GM18511 (cell line): ENCODE data around the gene GULP1.
"Not testable (repeated sequence)": the region's sequence is repeated elsewhere in the genome, so short reads cannot be mapped to it uniquely, and the experiment has no call there.

Experiments used
- ATAC-seq: cut with Tn5 transposase; IDR thresholded peaks from one replicate; pipeline ENCODE4 v1.9.1; 2021; ENCODE audit warnings: mild to moderate bottlenecking, moderate library complexity; ENCODE audit not compliant: unreplicated experiment

Gene GULP1

DNA sequence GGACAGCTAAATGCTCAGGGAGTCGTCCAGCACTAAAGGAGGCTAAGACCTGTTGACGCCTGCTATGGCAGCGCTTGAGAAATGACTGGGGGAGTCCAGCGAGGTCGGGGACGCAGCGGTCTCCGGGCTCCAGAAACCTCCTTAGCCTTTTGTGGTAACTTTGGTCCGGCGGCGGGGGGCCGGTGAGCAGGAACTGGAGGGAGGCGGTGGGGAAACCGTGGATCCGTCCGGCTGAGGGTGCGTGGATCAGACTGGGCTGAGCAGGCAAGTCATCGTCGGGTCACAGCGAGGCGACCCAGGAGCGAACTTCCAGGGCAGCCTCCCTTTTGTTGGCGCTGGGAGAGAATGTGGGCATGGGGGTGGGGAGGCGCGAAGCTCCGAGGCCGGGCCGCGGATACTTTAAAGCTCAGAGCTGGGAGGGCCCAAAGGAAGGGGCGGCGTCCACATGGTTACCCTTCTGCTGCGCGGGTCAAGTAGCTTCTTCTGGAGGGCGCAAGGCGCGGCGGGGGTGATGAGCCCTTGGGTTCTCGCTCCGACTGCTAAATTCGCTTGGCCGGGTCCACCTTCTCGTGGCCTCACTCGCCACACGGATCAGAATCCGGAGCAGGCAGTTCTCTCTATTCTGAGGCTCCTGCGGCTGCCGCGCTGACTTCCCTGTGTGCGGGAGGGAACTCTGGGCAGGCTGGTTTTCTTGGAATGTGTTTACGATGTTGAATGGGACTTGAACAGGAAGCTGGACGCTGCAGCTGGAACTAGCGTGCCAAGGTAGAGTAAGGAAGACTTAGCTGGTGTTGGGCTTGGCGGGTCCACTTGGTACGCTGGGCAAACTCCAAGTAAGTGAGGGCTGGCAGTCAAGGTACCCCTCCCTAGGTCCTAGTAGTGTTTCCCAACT lies 920 bp downstream of the GULP1 start:
- ATAC-seq: no peak

DNA sequence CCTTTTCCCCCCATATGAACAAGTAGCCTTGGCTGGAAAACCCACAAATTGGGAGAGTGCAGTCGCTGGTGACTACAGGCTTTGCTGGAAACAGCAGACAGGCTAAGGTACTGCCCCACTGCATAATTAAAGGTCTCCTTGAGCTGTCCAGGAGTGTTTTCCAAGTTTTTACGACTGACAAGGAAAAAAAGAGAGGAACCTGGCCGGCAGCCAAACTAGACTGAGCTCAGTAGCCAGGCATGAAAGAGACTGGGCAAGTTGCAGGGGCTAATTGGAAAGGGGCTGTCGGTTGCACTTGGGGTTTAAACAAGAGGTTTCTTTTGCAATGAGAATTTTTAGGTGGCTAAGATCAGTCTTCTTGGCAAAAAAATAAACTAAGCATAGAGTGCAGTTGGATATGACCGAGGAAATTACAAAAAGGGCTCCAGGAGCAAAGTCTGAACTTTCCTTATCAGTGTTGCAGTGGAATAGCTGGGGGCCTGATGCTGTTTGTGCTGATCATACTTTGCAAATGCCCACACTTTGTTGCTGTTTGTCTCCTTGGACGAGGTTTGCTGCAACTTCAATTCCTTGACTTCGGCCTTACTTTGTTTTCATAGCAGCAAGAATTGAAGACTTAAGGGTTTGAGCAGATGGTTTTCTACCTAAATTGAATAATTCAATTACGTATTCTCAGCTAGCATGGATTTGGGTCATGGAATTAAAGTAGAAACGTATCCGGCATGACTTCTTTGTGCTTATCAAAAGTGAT lies 2.1 kb downstream of the GULP1 start:
- no peak for ATAC-seq

DNA sequence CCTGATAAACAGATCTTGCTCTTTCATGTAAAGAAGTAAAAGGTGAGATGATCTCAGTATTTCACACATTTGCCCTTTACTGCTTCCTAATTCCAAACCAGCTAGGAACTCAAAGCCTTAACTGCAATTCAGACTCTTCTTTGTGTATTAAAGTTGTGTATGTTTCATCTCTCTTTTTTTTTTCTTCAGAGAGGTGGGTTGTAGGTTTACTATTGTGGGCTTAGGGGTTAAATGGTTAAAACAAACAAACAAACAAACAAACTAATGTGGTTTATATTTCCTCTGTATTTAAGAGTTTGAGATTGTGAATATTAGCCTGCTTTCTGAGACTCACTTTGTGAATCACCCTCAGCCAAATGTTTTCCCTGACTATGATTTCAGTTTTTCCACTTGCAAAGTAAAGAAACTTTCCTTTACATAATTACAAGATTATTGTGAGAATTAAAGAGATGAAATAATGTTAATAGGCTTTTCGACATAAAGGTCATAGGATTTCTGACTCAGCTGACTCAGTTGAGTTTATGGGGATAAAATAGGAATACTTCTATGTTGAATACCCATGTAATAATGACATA lies 2.8 kb downstream of the GULP1 start:
- ATAC-seq: no peak

DNA sequence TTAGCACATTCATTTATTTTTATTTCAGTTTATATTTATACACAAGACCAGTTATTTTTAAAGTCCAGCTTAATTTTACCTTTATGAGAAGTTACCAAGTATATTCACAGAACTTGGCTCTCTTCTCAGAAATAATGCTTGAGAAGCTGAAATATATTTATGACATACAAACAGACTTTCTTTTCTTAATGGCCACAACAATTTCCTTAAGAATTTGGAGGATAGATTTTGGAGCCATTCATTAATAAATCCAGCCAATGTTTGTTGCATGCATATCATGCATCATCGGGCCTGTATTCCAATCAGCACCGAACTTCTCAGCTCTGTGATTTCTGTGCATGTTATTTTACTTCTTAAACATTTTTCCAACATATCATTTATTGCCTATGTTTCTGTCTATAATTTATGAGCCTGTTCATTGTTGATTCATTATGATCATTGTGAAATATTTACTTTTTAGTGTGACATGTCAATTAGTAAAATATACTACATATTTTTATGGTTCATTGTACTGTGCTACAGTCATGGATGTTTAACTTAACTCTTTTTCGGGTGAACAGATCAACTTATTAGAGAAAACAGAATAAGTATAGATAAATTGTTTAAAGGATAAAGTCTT lies 3.5 kb downstream of the GULP1 start:
- no peak for ATAC-seq

DNA sequence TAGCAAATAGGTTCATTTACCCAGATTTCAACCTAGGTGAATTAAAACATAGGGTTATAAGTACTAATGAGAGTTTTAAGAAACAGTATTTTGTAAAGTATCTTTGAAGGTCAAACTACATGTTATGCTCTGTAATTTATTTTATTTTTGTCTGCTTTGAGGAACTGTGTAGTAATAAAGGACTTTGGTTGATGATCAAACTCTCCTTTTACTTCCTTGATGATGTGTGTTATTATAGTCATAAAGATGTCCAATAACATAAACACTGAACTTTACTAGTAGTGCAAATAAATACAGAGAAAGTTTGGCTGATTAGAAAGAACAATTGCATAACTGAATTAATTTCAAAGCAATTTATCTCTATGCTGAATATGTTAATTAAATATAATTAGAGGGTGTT lies 6.3 kb downstream of the GULP1 start:
- ATAC-seq: no peak

DNA sequence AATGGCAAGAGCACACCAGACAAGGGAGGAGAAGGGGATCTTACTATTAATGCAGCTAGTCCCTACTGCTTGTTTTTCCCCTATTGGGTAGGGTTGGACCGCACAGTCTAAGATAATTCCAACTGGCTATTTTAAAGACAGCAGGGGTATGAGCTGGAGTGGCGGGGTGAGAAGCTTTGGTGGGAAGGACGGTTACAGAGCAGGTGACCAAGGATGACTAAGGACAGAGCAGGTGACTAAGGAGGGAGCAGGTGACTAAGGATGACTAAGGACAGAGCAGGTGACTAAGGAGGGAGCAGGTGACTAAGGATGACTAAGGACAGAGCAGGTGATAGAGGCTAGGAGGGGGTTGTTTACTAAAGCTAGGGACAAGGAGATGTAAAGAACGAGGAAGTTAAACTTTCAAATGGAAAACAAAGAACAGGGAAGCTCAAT lies 7.3 kb downstream of the GULP1 start:
- ATAC-seq: not testable (repeated sequence)

DNA sequence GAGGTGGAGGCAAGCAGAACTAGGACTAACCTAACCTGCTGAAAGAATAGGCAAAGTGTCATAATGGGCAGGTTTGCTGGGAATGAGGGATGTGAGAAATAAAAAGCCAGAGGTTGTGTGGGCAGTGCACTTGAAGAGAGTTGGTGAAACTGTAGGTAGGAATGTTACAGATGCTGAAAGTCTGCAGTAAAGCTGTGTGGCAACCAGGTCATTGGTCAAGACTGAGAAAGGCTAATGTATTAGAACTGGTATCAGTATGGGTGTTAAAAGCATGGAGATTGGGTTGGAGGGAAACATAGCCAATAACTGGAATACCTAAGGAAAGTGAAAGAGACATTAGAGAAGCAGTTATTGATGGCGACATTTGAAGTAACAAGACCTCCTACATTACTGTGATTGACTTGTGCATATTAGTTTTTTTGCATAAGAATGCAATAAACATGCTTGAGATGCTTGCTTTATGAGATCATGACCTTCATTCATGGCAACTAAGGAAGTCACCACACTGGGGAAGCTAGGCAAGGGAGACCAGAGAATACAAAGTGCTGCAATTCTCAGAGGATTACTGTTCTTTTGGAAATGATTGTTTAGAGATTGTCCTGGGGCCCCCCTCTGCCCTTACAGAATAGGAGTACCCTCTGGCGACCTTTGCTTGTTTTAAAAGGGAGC lies 11.8 kb downstream of the GULP1 start:
- ATAC-seq: no peak

DNA sequence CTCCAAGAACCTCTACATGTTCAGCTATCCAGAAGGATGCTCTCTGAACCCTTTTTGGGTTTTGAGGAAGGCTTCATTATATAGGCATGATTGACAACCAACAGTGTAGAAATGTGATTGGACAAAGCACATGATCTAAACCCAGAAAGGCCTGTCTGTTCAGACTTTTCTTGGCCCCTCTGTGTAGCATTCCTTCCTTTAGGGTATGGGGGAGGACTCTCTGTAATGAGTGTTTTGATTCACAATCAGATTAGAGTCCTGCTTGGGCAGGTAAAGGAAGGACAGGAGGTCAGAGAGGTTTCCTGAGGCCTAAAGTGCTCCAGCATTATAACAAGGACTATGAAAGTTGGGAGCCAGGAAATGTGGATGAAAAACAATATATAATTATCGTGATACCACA lies 13.6 kb downstream of the GULP1 start:
- no peak for ATAC-seq

DNA sequence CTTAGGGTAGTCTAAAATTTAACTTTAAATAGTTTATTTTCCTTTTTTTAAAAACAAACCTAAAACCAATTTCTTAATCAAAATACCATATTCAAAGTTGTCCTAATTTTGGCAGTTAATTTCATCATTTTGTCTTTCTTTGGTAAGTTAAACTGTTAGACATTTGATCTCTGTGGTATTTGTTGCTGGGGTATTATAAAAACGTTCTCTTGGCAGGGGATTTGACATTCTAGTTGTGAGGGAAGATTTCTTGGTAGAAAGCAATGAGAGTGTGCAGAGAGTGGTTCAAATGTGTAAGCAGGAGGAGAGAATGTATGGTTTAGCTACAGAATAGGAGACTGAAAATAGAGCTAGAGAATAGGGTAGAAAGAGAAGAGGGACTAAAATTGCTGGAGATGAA lies 14.6 kb downstream of the GULP1 start:
- ATAC-seq: no peak

DNA sequence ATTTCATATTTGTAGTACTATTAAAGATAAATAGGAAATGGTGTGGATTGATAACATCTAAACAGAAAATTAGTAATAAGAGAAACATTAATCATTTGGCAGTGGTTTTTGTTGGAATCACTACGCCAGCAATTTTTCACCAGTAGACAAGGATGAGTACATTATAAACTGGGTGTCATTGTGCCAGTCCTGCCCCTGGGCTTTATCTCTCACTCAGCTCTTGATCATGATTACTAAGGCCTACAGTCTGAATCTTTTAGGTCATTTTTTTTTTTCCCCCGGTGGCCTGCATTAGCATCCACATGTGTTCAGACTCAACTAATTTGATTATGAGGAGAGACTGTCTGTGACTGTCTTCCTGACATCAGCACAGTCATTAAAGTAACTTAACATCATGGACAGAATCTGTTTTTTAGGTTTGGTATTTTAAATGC lies 16.2 kb downstream of the GULP1 start:
- no peak for ATAC-seq

DNA sequence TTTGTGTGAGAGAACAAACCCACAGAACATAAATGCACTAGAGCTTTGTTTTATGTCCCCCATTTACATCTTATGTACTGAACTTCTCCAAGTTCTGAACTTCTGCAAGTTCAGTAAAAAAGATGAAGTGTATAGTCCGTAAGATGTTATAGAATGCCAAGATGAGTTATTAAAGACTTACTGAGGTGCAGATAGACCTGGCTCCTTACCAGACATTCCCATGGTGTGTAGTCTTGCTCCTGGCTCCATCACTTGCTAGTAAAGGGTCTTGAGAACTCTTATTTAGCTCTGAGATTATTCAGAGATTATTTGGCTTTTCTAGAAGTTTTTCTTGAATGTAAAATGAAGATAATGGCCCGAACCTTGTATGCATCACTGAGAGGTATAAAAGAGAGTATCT lies 16.8 kb downstream of the GULP1 start:
- no peak for ATAC-seq

DNA sequence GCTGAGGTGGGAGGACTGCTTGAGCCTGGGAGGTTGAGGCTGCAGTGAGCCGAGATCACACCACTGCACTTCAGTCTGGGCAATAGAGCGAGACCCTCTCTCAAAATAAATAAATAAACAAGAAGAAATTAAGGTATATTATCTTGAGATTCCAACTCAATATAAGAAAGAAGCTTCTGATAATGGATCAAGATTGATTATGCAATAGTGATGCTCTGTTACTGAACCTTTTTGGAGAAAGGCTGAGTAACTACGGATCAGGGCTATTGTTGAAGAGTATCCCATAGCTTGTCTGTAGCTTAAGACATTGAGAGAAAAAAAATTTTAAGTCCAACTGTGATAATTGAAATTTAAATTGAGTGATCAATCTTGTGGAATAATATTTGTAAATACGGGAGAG lies 17.7 kb downstream of the GULP1 start:
- ATAC-seq: no peak

DNA sequence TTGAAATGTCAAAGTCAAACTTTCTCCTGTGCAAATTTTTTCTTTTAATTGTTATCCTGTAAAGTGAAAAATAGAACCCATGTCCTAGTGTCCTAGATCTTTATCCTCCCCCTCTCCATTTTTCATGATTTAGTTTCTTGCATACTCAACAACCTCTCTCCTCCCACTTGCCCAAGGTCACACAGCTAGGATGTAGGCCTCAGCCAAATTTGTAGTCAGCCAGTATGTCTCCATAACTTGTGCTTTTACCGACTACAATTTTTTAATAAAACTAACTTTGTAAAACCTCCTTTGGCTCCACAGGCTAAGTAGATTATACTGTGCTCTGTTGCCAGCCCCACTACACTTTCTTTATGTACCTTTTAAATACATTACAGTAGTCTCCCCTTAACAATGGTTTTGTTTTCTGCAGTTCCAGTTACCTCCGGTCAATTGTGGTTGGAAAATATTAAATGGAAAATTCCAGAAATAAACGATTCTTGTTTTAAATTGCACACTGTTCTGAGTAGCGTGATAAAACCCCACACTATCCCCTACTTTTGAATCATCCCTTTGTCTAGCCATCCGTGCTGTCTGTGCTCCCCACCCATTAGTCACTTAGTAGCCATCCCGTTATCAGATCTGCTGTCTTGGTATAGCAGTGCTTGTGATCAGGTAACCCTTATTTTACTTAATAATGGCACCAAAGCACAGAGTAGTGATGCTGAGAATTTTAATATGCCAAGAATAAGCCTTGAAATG lies 22.8 kb downstream of the GULP1 start:
- ATAC-seq: no peak

DNA sequence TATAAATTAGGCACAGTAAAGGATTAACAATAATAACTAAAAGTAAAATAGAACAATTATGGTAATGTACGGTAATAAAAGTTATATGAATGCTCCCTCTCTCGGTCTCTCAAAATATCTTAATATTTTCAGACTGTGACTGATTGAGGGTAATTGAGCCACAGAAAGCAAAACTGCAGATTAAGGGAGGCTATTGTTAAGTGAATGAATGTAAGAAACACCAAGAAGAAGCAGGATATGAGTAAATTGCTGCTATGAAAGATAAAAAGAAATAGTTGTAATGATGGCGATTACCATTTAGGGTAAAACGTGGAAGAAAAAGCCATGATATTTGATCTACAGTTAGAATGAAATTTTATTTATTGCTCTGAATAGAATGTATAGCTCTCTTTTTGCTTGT lies 24.1 kb downstream of the GULP1 start:
- no peak for ATAC-seq

DNA sequence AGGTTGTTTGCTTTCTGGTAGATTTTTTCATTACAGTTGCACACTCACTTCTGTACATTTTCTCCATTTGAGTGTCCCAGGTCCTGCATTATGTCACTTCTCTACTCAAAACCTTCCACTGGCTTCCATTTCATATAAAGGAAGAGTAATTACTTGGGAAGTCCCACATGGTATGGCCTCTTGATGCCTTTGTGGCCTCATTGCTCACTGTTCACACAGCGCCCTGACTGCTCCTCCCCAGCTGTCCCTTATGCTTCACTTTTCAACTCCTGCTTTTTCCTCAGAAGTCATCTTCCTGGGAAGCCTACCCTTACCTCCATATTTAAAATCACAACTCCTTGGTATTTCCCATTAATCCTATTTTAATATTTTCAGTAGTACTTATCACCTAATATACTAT lies 24.7 kb downstream of the GULP1 start:
- no peak for ATAC-seq

DNA sequence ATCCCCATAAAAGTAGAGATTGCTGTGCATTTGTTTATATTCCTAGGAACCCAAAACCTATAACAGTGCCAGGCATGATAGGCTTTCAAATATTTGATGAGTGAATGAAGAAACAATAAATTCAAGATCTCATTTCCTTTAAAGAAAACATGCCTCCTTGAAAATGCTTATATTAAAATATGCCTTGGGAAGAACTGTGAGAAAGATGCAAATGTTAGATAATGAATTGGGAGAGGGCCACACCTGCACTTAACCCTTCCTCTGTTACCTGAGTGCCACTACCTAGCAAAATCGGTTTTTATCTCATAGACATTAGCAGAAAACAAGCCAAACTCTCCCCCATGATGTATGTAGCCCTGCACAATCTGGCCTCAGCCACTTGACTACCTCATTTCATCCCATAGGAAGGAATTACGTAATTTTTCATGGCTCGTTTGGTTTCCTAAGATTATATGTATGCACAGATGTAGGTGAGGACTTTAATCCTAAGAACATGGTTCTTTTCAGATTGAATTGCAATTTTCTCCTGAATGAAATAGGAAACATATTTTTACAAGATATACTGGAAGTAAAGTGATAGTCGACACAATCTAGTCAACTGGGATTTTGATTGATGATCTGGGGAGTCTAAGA lies 25.2 kb downstream of the GULP1 start:
- no peak for ATAC-seq

DNA sequence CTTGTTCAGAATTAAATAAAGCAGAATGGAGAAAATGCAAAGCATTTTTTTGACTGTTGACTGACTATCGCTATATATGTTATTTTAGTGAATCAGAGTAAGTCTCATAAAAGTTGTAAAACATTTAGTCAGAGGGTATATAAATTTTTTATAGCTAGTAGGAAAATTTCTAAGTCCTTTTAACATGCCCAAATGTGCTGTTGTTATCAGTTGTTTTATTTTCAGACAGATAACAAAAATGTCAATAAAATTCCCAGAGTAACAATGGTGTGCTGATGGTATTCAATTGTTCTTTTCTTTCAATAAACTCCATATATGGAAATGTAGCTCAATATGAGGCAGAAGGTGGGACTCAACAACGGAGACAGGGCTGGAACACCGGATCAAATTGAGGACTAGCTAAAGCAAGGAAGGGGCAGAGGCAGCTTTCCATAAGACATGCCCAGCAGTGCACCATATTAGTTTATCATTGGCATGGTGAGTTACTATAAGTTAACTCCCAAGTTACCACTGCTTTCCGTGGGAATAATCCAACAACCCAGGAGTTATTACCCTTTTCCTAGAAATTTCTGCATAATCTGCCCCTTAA lies 26.6 kb downstream of the GULP1 start:
- no peak for ATAC-seq

DNA sequence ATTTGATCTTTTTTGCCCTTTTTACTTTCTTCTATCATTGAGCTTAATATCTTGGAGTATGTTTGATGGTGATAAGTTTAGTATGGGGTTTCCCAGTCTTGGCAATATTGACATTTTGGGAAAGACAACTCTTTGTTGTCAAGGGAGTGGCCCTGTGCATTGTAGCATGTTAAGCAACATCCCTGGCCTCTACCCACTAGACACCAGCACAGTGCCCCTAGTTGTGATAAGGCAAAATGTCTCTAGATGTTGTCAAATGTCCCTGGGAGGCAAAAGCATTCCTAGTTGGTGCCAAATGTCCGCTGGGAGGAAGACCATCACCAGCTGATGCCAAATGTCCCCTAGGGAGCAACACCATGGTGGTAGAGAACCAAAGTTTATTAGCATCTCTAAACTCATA lies 28.2 kb downstream of the GULP1 start:
- no peak for ATAC-seq

DNA sequence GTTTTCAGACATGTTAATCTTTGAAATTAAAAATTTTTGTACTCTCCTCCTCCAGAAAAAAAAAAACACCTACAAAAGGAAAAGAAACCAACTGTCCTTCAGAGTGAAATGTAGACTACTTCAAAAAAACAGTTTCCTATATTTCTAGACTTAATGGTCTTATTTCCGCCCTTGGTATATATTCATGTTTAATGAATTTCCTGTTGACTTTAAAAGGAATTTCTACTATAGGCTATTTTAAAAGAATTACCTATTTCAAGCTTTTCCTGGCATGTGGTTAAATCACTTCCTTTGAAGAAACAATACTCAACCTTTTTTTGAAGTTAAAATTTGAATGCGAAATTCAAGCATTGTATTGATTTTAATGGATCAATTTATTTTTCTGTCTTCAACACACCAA lies 29.2 kb downstream of the GULP1 start:
- ATAC-seq: no peak
